ENCODE data around the gene TTLL12. TPM values are rescaled to one million over a fixed set of nuclear protein-coding genes. Genes with fewer than 3 reads are reported as not detected.

Gene TTLL12
- total RNA-seq, 1 donor from 2014 or later = 31.4 TPM

DNA sequence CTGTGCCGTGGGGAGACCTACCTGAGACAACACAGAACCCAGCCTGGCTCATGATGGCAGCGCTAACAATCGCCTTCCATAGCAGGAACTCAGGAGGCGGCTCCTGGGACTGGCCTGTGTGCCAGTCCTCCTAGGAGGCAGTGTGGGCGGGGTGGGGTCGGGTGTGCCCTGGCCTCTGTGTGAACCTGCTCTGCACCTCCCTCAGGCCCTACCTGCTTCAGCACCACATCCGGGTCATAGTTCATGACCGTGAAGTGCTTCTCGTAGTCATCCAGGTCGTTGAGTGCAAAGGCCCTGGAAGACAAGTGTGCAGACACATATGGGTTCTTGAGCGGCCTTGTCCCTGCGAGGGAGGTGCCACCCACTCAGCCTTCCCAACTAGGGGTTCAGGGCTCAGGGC, 15.3 kb downstream of the TTLL12 start:
- DNase-seq = no peak

- DNase-seq = no peak
Measured at GRCh38 chr22:43171019-43171491, 15.9 kb downstream of the TTLL12 start.

GRCh38 chr22:43170131-43170480, 16.8 kb downstream of the TTLL12 start:
- DNase-seq = no peak

GRCh38 chr22:43169310-43170130, 17.4 kb downstream of the TTLL12 start:
- no peak for DNase-seq

DNA sequence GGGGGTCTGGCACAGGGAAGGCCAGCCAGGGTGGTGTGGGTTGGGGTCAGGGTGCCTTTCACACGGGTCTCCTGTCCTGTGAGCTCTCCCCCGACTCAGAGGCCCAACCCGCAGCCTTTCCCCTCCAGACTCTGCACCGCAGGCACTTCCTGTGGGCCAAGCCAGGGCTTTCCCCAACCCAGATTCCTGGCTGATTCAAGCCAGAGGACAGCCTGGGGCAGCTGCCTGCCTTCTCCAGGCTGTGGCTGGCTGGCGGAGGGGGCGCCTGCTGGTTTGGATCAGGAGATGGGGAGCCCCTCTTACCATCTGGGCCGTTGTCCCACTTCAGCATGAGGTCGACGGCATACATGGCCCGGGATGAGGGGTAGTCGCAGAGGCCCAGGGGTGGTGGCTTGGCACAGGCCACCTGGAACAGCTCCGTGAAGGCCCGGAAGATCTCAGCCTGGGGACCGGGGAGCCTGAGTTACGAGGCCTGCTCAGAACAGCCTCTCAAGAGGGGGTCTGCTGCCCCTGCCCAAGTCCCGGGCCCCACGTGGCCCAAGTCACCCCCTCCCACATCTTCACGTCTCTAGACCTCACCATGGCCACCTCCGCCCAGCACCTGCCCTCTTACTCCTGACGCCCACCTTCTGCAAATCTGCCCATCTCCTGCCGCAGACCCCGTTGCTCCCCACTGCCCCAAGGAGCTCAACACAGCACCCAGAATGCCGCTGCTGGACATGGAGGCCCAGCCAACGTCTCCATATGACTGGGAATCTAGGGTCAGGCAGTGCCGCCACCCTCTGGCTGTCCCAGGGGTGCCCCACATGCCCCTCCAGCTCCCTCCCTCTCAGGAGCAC, 18.2 kb downstream of the TTLL12 start:
- DNase-seq = no peak

DNA sequence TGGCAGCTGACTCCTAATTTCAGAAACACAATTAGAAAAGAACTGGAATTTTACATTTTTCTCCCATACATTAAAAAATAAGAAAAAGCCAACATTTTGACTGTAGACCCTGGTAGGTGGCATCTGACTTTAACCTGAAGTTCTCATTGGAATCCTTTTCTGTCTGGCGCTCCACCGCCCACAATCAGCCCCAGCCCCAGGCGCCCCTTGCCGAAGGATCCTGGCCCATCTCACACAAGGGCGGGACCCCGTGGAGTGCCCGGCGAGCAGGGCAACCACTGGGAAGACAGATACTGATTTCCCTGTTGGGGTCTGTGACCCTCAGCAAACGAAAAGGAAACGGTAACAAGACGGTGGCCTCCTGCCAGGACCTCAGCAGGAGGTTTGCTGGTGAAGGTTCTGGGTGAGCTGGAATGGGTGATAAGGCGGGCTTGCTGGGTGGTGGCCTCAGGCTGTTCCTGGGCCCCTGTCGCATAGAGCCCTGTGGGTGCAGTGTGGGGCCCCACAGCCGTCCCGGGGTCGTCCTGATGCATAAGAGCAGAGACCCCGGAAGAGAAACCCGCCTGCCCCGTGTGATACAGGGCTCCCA, 19.8 kb downstream of the TTLL12 start:
- DNase-seq = no peak

GRCh38 chr22:43166132-43166930, 20.6 kb downstream of the TTLL12 start:
- no peak for DNase-seq

GRCh38 chr22:43164636-43165035, 22.3 kb downstream of the TTLL12 start:
- DNase-seq = no peak

GRCh38 chr22:43163241-43163795, 23.6 kb downstream of the TTLL12 start:
- DNase-seq = no peak

DNA sequence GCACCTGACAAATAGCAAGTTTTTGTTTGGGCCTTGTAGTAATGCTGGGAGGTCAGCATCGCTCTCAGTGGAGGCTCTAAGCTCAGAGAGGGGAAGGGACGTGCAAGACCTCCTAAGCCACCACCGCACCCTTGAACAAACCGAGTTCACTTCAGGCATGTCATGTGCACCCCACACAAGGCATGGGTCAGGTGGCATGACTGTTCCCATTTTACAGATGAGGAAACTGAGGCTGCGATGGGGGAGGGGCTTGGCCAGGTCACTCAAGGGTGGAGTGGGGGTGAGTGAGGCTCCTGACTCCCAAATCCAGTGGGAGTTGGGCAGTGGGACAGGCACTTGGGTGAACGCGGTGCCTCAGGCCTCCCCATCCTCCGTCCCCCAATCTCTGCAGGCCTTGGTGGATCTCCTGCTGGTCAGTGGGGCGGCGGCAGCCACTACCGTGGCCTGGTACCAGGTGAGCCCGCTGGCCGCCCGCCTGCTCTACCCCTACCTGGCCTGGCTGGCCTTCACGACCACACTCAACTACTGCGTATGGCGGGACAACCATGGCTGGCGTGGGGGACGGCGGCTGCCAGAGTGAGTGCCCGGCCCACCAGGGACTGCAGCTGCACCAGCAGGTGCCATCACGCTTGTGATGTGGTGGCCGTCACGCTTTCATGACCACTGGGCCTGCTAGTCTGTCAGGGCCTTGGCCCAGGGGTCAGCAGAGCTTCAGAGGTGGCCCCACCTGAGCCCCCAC, 24.4 kb downstream of the TTLL12 start:
- no peak for DNase-seq

DNA sequence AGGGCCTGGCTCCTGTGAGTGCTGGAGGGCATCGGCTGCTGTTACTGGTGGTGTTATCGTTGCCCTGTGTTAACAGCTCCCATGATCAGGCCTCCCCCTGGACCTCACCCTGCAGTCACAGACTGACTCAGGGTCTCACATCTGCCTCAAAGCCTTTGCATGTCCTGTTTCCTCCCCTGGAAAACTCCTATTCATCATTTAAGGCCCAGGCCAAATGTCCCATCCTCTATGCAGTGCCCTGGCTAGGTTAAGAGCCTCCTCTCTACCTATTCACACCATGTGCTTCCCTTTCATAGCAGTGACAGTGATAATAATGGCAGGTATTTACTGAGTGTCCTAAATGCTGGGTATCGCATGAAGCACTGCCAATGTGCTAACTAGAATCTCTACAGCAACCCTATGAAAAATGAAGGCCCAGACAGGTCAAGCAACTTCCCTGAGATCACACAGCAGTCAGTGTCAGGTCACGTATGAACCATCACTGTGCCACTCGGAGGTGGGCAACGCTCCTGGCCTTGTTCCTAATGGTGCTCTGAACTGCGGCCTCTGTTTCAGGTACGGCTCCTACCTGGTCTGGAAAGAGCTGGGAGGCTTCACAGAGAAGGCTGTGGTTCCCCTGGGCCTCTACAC, 26.3 kb downstream of the TTLL12 start:
- no peak for DNase-seq

- no peak for DNase-seq
Measured at GRCh38 chr22:43159484-43160178, 27.3 kb downstream of the TTLL12 start.

- DNase-seq = no peak
Measured at GRCh38 chr22:43158778-43159483, 28.0 kb downstream of the TTLL12 start.

- DNase-seq = no peak
Measured at GRCh38 chr22:43157874-43158546, 28.9 kb downstream of the TTLL12 start.

DNA sequence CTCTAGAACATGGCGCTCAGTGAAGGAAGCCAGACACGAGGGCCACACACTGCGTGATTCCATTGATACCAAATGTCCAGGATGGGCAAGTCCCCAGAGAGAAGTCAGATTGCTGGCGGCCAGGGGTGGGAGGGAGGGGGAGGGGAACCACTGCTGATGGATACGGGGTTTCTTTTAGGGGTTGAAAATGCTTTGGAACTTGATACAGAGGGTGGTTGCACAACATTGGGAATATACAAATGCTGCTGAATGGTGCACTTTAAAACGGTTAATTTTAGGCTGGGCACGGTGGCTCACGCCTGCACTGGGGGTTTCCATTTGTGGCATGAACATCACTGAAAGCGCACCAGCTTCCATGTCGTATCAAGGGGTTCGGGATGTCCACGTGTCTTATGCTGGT, 30.5 kb downstream of the TTLL12 start:
- DNase-seq = no peak

DNA sequence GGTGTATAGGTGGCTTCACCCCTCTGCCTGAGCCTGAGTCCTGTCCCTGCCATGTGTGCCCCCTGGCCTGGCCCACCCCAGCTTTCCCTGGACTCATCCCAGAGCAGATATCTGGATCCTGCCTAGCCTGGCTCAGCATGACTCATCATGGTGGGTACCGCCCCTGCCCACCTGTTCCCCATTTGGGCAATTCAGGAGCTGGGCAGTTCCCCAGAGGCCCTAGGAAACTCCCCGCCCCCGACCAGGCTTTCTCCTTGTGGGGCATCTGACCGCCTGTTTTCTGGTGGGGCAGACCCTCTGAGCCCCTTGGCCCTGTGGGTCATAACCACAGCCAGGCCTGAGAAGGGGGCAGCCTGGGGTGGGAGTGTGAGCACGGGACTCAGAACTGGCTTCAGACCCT, 31.1 kb downstream of the TTLL12 start:
- no peak for DNase-seq

- DNase-seq = no peak
Measured at GRCh38 chr22:43154887-43155536, 31.9 kb downstream of the TTLL12 start.

- DNase-seq = no peak
Measured at GRCh38 chr22:43153899-43154298, 33.0 kb downstream of the TTLL12 start.

Measured in occipital lobe (tissue), 2 donors.